ENCODE results near the gene CD82.

CD82 gene

GRCh38 chr11:44604171-44604581 is 38.7 kb downstream of the CD82 start:
- no peak overlapping the region for H3K27ac ChIP-seq (ENCODE audit: low read depth, low read length)
- H4K20me1 ChIP-seq (ENCODE audit: control insufficient read depth, insufficient read depth, low read depth, low read length) = no peaks in the 10 kb centered on the region
- no peaks in the 10 kb centered on the region for H3K9me3 ChIP-seq (ENCODE audit: control insufficient read depth, insufficient read depth, low read length)
- no peaks in the 10 kb centered on the region for H3K79me2 ChIP-seq (ENCODE audit: control insufficient read depth, low read length)
- peaks cover 40% of the 10 kb centered on the region for H3K4me1 ChIP-seq (ENCODE audit: control insufficient read depth, low read length)
- TF ChIP-seq CTCF (IDR thresholded peaks at IDR 0.05; ENCODE audit: low read depth, low read length, poor library complexity, severe bottlenecking) (no peak), EZH2phosphoT487 (IDR thresholded peaks at IDR 0.05; ENCODE audit: borderline replicate concordance, low read length) (no peak)
- no peaks in the 10 kb centered on the region for H3K9me2 ChIP-seq (replicated peaks; ENCODE audit: control insufficient read depth, low read length)
- H3K4me3 ChIP-seq (ENCODE audit: low read length) = no peak overlapping the region
- peaks cover 7% of the 10 kb centered on the region; the same call in 1 of the 2 replicates for H3K27me3 ChIP-seq (ENCODE audit: control insufficient read depth, low read length)
- H3F3A ChIP-seq (ENCODE audit: control insufficient read depth, insufficient read depth) = no peaks in the 10 kb centered on the region
- no peaks in the 10 kb centered on the region for H3K36me3 ChIP-seq (ENCODE audit: control insufficient read depth, low read length)
- no peak overlapping the region for H3K4me2 ChIP-seq (ENCODE audit: low read length)

DNA sequence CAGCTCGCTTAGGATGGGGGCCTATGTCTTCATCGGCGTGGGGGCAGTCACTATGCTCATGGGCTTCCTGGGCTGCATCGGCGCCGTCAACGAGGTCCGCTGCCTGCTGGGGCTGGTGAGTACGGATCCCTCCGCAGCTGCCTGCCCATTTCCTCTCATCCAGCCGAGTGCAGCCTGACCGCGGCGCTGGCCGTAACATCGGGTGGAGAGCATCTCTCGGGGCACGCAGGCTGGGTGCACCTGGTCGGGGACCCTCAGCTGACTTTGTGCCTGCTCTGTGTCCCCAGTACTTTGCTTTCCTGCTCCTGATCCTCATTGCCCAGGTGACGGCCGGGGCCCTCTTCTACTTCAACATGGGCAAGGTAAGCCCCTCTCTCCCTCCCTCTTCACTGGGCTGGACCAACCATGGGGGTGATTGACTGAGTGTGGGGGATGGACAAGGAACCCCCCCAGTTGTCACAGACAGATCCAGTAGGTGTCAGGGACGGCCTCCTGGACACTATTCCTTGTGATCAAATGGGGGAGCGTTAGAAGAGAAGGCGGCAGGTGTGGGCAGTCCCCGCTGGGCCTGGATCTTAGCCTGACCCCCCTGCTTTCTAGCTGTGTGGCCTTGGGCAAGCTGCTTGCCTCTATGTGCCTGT is 39.7 kb downstream of the CD82 start:
- no peak for TF ChIP-seq CTCF (IDR thresholded peaks at IDR 0.05; ENCODE audit: low read depth, low read length, poor library complexity, severe bottlenecking)
- TF ChIP-seq EZH2phosphoT487 (IDR thresholded peaks at IDR 0.05; ENCODE audit: borderline replicate concordance, low read length) = no peak
- no peaks in the 10 kb centered on the region for H3F3A ChIP-seq (ENCODE audit: control insufficient read depth, insufficient read depth)
- peaks cover 50% of the 10 kb centered on the region for H3K4me1 ChIP-seq (ENCODE audit: control insufficient read depth, low read length)
- H3K79me2 ChIP-seq (ENCODE audit: control insufficient read depth, low read length) = no peaks in the 10 kb centered on the region
- no peak overlapping the region for H3K4me2 ChIP-seq (ENCODE audit: low read length)
- H3K27me3 ChIP-seq (ENCODE audit: control insufficient read depth, low read length) = peaks cover 9% of the 10 kb centered on the region; the same call in 1 of the 2 replicates
- H3K9me3 ChIP-seq (ENCODE audit: control insufficient read depth, insufficient read depth, low read length) = no peaks in the 10 kb centered on the region
- no peaks in the 10 kb centered on the region for H3K9me2 ChIP-seq (replicated peaks; ENCODE audit: control insufficient read depth, low read length)
- H3K36me3 ChIP-seq (ENCODE audit: control insufficient read depth, low read length) = no peaks in the 10 kb centered on the region
- H3K27ac ChIP-seq (ENCODE audit: low read depth, low read length) = no peak overlapping the region
- H3K4me3 ChIP-seq (ENCODE audit: low read length) = no peak overlapping the region
- no peaks in the 10 kb centered on the region for H4K20me1 ChIP-seq (ENCODE audit: control insufficient read depth, insufficient read depth, low read depth, low read length)

DNA sequence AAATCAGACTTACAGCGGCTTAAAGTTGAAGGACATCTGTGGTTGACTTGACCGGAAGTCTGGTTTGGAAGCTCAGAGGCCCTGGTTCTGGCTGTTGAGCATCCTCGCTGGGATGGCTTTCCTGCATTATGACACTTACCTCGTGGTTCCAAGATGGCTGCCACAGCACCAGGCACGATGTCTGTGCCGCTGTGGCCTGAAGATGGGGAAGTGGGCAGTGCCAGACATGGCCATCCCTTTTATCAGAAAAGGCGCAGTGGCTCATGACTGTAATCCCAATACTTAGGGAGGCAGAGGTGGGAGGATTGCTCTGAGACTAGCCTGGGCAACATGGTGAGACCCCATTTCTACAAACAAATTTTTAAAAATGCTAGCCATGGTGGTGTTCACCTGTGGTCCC is 40.5 kb downstream of the CD82 start:
- H3K4me2 ChIP-seq (ENCODE audit: low read length) = no peak overlapping the region
- TF ChIP-seq CTCF (IDR thresholded peaks at IDR 0.05; ENCODE audit: low read depth, low read length, poor library complexity, severe bottlenecking) = no peak
- no peak for TF ChIP-seq EZH2phosphoT487 (IDR thresholded peaks at IDR 0.05; ENCODE audit: borderline replicate concordance, low read length)

More for the DNA sequence above, 40.5 kb downstream of the CD82 start:
- no peak overlapping the region for H3K4me3 ChIP-seq (ENCODE audit: low read length)
- peaks cover 45% of the 10 kb centered on the region for H3K4me1 ChIP-seq (ENCODE audit: control insufficient read depth, low read length)
- H3K79me2 ChIP-seq (ENCODE audit: control insufficient read depth, low read length) = no peaks in the 10 kb centered on the region
- no peaks in the 10 kb centered on the region for H3K36me3 ChIP-seq (ENCODE audit: control insufficient read depth, low read length)
- no peaks in the 10 kb centered on the region for H3F3A ChIP-seq (ENCODE audit: control insufficient read depth, insufficient read depth)
- H3K9me2 ChIP-seq (replicated peaks; ENCODE audit: control insufficient read depth, low read length) = no peaks in the 10 kb centered on the region
- H3K27ac ChIP-seq (ENCODE audit: low read depth, low read length) = no peak overlapping the region
- no peaks in the 10 kb centered on the region for H4K20me1 ChIP-seq (ENCODE audit: control insufficient read depth, insufficient read depth, low read depth, low read length)
- H3K9me3 ChIP-seq (ENCODE audit: control insufficient read depth, insufficient read depth, low read length) = no peaks in the 10 kb centered on the region
- peaks cover 12% of the 10 kb centered on the region; the same call in 1 of the 2 replicates for H3K27me3 ChIP-seq (ENCODE audit: control insufficient read depth, low read length)

Measured in DOHH2 (cell line).